Skeletal muscle tissue (tissue), 4 donors: ENCODE data around the gene LEF1. TPM values are rescaled to one million over a fixed set of nuclear protein-coding genes. Genes with fewer than 3 reads are reported as not detected.

Experiments used
- H3K27ac ChIP-seq: one replicate; pipeline ENCODE4 v1.7.0; 2013; ENCODE audit warnings: mild to moderate bottlenecking, low read depth, low read length, inconsistent platforms
- H3K27me3 ChIP-seq, 3 donors: one replicate each; pipeline ENCODE4 v1.7.0; 2013; ENCODE audit warnings: low read length in 3 of 3; ENCODE audit not compliant: control insufficient read depth in 3 of 3, insufficient read depth in 3 of 3
- H3K36me3 ChIP-seq, 3 donors: one replicate each; pipeline ENCODE4 v1.7.0; 2013; ENCODE audit warnings: low read length in 3 of 3; ENCODE audit not compliant: control insufficient read depth in 3 of 3, insufficient read depth in 3 of 3
- H3K4me1 ChIP-seq, 3 donors: one replicate each; pipeline ENCODE4 v1.7.0; 2013; ENCODE audit warnings: low read length in 3 of 3, mild to moderate bottlenecking in 3 of 3; ENCODE audit not compliant: control insufficient read depth in 3 of 3, insufficient read depth in 3 of 3
- H3K4me3 ChIP-seq, 3 donors: one replicate each; pipeline ENCODE4 v1.7.0; 2013; ENCODE audit warnings: low read length in 3 of 3
- H3K9ac ChIP-seq, 3 donors: one replicate each; pipeline ENCODE4 v1.7.0; 2013; ENCODE audit warnings: low read length in 3 of 3, mild to moderate bottlenecking in 3 of 3, moderate library complexity in 2 of 3, low read depth in 1 of 3
- H3K9me3 ChIP-seq, 3 donors: one replicate each; pipeline ENCODE4 v1.7.0; 2013; ENCODE audit warnings: low read length in 3 of 3; ENCODE audit not compliant: control insufficient read depth in 3 of 3
- total RNA-seq: library from RNA; depleted of rRNA; stranded (reverse); fragments of >200 nt; gene quantifications from one replicate; pipeline ENCODE4 v1.2.3, GENCODE V29; 2014
- donor health status: Osteomylitis.

LEF1 gene
- total RNA-seq, 1 donor from 2014 or later: 4.7 TPM

- Histone ChIP-seq H3K36me3 (no peaks in the 10 kb centered on the region), H3K4me3 (no peak overlapping the region), H3K27ac (no peak overlapping the region), H3K27me3 (no peaks in the 10 kb centered on the region), H3K4me1 (peaks cover 5 to 18% (median 11%) of the 10 kb centered on the region in 3 donors), H3K9me3 (no peaks in the 10 kb centered on the region), H3K9ac (no peak overlapping the region)
Observed at GRCh38 chr4:108044951-108045686, 123.6 kb downstream of the LEF1 start.

DNA sequence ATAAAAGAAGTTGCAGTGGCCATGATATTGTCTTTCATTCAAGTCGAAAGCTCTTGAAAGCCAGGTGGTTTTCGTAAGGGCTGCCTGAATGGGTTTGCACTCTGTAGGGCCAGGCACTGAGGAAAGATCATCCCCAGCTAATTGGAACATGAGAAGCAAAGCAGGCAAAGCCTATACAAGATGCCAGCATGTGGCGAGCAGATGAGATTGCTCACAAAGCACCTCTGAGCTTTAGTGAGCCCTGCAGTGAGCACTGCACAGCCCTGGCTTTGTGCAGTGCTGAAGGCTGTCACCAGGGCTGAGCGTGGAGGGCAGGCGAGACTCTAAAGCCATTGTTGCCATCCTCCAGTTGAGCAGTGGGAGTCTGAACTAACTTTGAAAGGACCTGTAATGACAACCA lies 125.2 kb downstream of the LEF1 start:
- Histone ChIP-seq H3K36me3 (no peaks in the 10 kb centered on the region), H3K27ac (no peak overlapping the region), H3K4me3 (no peak overlapping the region), H3K27me3 (no peaks in the 10 kb centered on the region), H3K9me3 (no peaks in the 10 kb centered on the region), H3K4me1 (peaks cover 5 to 18% (median 11%) of the 10 kb centered on the region in 3 donors), H3K9ac (no peak overlapping the region)

GRCh38 chr4:108042927-108043326 lies 125.8 kb downstream of the LEF1 start:
- Histone ChIP-seq H3K36me3 (no peaks in the 10 kb centered on the region), H3K9ac (no peak overlapping the region), H3K4me1 (peaks cover 5 to 18% (median 11%) of the 10 kb centered on the region in 3 donors), H3K4me3 (no peak overlapping the region), H3K9me3 (no peaks in the 10 kb centered on the region), H3K27ac (no peak overlapping the region), H3K27me3 (no peaks in the 10 kb centered on the region)

DNA sequence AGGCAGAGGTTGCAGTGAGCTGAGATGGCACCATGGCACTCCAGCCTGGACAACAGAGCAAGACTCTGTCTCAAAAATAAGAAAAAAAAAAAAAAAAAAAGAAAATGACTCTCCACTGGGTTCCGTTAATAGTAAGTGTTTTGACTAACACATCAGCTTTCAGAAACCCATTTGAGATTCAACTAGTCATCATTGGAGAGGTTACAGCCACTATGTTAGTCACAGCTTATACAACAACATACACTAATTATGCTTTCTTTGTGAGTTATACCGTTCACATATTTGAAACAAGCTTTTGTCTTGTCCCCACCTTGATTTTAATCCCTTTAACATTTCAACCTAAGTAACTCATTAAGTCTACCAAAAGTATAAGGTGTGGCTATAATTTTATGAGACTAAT lies 130.8 kb downstream of the LEF1 start:
- Histone ChIP-seq H3K4me3 (no peak overlapping the region), H3K27ac (no peak overlapping the region), H3K9me3 (no peaks in the 10 kb centered on the region), H3K4me1 (peaks cover 0 to 5% (median 0%) of the 10 kb centered on the region in 3 donors), H3K27me3 (no peaks in the 10 kb centered on the region), H3K9ac (no peak overlapping the region), H3K36me3 (peaks cover 18 to 29% (median 27%) of the 10 kb centered on the region in 3 donors)

DNA sequence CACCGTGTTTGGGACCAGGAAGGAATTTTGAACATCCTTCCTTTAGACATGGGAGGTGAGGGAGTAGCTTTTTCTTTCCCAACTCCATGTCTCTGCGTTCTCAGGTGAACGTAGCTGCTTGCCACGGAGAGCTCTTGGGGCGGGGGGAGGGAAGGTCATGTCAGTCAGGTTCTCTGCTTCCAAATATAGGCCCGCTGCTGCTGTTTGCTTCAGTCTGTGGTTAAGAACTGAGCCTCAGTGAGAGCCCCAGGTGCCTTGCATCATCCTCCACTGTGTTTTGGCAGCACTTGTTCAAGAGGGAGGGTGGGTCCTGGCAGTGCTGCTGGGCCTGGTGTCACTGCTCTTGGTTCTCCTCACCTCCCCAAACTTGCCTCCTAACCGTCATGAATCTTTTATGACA lies 132.5 kb downstream of the LEF1 start:
- Histone ChIP-seq H3K9me3 (no peaks in the 10 kb centered on the region), H3K36me3 (peaks cover 21 to 34% (median 33%) of the 10 kb centered on the region in 3 donors), H3K27ac (no peak overlapping the region)

GRCh38 chr4:108035691-108036090 lies 133.0 kb downstream of the LEF1 start:
- Histone ChIP-seq H3K36me3 (peaks cover 22 to 36% (median 34%) of the 10 kb centered on the region in 3 donors), H3K27me3 (no peaks in the 10 kb centered on the region), H3K4me1 (peaks cover 0 to 4% (median 0%) of the 10 kb centered on the region in 3 donors), H3K27ac (no peak overlapping the region), H3K9ac (no peak overlapping the region), H3K9me3 (no peaks in the 10 kb centered on the region), H3K4me3 (no peak overlapping the region)

More for the DNA sequence above, 132.5 kb downstream of the LEF1 start:
- Histone ChIP-seq H3K4me1 (peaks cover 0 to 4% (median 0%) of the 10 kb centered on the region in 3 donors), H3K9ac (no peak overlapping the region), H3K27me3 (no peaks in the 10 kb centered on the region), H3K4me3 (no peak overlapping the region)

- Histone ChIP-seq H3K27me3 (no peaks in the 10 kb centered on the region), H3K36me3 (peaks cover 28 to 47% (median 40%) of the 10 kb centered on the region in 3 donors), H3K9ac (no peak overlapping the region)
Observed at GRCh38 chr4:108034565-108034964, 134.2 kb downstream of the LEF1 start.

GRCh38 chr4:108033348-108033747 lies 135.4 kb downstream of the LEF1 start:
- H3K36me3 ChIP-seq: peaks cover 38 to 59% (median 52%) of the 10 kb centered on the region in 3 donors
- no peak overlapping the region for H3K27ac ChIP-seq

More at GRCh38 chr4:108034565-108034964, 134.2 kb downstream of the LEF1 start:
- Histone ChIP-seq H3K9me3 (no peaks in the 10 kb centered on the region), H3K27ac (no peak overlapping the region), H3K4me3 (no peak overlapping the region), H3K4me1 (peaks cover 0 to 4% (median 0%) of the 10 kb centered on the region in 3 donors)

DNA sequence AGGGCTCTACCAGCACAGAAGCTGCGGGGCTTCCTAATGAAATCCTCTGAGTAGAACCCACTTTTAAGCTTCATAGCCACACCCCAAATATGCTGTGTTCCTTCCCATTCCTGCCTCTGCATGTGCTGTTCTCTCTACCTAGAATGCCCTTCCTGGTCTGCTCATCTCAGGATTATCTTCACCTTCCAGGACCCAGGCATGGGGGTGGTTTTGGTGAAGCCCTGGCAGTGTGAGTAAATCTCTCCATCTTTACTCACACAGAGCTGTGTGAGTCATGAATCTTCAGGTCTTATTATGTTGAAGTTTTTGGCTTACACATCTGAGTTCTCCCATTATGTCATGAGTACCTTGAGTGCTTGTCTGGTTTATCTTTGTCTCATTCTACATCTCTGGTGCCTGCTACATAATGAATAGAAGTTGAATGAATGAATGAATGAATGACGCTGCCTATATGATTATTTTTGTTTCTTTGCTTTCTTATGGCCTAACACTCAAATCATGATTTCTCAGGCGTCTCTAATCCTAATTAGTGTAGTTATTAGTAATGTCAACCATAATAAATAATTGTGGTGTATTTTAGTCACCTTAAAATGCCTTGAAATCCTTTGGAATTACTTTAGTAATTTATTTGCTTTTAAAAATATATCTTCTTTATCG lies 137.2 kb downstream of the LEF1 start:
- H3K27ac ChIP-seq: no peak overlapping the region
- H3K36me3 ChIP-seq: peaks cover 53 to 76% (median 69%) of the 10 kb centered on the region in 3 donors

More at GRCh38 chr4:108033348-108033747, 135.4 kb downstream of the LEF1 start:
- H3K4me1 ChIP-seq: peaks cover 0 to 4% (median 0%) of the 10 kb centered on the region in 3 donors
- no peaks in the 10 kb centered on the region for H3K9me3 ChIP-seq
- no peak overlapping the region for H3K9ac ChIP-seq
- no peak overlapping the region for H3K4me3 ChIP-seq
- H3K27me3 ChIP-seq: no peaks in the 10 kb centered on the region

DNA sequence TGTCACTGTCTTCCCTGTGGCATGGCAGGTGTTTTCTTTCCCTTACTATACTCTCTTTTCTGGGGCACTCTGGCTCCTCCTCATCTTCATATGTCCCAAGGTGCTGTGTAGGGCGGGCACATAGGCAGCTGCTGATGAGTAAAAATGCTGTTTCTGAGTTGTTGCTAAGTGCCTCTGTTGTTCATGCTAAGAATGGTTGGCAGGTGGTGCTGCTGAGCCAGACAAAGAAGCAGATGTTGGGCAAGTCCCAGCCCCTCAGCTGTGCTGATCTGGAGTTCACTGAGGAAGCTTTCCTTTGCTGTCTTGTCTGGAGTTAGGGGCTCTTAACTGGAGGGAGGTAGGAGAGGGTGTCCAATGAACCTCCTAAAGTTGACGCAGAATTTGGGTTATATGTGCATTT lies 138.4 kb downstream of the LEF1 start:
- peaks cover 56 to 72% (median 61%) of the 10 kb centered on the region in 3 donors for H3K36me3 ChIP-seq
- no peaks in the 10 kb centered on the region for H3K4me1 ChIP-seq
- no peaks in the 10 kb centered on the region for H3K9me3 ChIP-seq
- no peaks in the 10 kb centered on the region for H3K27me3 ChIP-seq
- H3K4me3 ChIP-seq: no peak overlapping the region
- H3K9ac ChIP-seq: no peak overlapping the region
- no peak overlapping the region for H3K27ac ChIP-seq

More for the DNA sequence above, 137.2 kb downstream of the LEF1 start:
- no peak overlapping the region for H3K9ac ChIP-seq
- H3K4me3 ChIP-seq: no peak overlapping the region
- peaks cover 0 to 4% (median 0%) of the 10 kb centered on the region in 3 donors for H3K4me1 ChIP-seq
- H3K27me3 ChIP-seq: no peaks in the 10 kb centered on the region
- no peaks in the 10 kb centered on the region for H3K9me3 ChIP-seq
